Measurements from ENCODE around the gene GIMD1.

DNA sequence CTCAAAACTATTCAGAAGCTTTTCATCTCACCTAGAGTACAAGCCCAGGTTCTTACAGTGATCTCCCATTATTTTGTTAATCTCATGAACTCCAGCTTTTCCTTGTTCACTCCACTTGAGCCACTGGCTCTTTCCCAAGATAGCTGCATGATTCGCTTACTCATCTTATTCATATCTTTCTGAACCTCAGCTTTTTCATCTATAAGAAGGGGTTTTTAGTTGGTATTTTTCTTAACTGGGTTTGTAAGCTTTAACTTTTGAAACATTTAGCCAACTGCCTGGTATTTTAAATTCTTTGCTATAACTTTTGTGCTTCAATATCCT is 24.0 kb downstream of the GIMD1 start:
- TF ChIP-seq, protein P1, sequence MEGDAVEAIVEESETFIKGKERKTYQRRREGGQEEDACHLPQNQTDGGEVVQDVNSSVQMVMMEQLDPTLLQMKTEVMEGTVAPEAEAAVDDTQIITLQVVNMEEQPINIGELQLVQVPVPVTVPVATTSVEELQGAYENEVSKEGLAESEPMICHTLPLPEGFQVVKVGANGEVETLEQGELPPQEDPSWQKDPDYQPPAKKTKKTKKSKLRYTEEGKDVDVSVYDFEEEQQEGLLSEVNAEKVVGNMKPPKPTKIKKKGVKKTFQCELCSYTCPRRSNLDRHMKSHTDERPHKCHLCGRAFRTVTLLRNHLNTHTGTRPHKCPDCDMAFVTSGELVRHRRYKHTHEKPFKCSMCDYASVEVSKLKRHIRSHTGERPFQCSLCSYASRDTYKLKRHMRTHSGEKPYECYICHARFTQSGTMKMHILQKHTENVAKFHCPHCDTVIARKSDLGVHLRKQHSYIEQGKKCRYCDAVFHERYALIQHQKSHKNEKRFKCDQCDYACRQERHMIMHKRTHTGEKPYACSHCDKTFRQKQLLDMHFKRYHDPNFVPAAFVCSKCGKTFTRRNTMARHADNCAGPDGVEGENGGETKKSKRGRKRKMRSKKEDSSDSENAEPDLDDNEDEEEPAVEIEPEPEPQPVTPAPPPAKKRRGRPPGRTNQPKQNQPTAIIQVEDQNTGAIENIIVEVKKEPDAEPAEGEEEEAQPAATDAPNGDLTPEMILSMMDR (IDR thresholded peaks at IDR 0.05) = no peak
- TF ChIP-seq, protein P2, sequence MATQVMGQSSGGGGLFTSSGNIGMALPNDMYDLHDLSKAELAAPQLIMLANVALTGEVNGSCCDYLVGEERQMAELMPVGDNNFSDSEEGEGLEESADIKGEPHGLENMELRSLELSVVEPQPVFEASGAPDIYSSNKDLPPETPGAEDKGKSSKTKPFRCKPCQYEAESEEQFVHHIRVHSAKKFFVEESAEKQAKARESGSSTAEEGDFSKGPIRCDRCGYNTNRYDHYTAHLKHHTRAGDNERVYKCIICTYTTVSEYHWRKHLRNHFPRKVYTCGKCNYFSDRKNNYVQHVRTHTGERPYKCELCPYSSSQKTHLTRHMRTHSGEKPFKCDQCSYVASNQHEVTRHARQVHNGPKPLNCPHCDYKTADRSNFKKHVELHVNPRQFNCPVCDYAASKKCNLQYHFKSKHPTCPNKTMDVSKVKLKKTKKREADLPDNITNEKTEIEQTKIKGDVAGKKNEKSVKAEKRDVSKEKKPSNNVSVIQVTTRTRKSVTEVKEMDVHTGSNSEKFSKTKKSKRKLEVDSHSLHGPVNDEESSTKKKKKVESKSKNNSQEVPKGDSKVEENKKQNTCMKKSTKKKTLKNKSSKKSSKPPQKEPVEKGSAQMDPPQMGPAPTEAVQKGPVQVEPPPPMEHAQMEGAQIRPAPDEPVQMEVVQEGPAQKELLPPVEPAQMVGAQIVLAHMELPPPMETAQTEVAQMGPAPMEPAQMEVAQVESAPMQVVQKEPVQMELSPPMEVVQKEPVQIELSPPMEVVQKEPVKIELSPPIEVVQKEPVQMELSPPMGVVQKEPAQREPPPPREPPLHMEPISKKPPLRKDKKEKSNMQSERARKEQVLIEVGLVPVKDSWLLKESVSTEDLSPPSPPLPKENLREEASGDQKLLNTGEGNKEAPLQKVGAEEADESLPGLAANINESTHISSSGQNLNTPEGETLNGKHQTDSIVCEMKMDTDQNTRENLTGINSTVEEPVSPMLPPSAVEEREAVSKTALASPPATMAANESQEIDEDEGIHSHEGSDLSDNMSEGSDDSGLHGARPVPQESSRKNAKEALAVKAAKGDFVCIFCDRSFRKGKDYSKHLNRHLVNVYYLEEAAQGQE (IDR thresholded peaks at IDR 0.05; ENCODE audit: insufficient read depth in 1 of 2, low read depth in 2 of 2, low read length in 1 of 2) = no peak
- TF ChIP-seq POLR2AphosphoS5 (IDR thresholded peaks at IDR 0.05; ENCODE audit: low read depth, low read length) = no peak

Measured in Panc1 (cell line).